GM12872 (cell line): ENCODE measurements around the gene MTTP.

Experiments used
- CTCF ChIP-seq: IDR thresholded peaks from 3 replicates; pipeline ENCODE4 v1.5.1; 2011; ENCODE audit warnings: low read depth, mild to moderate bottlenecking, low read length, moderate library complexity; ENCODE audit not compliant: insufficient read depth

MTTP gene

GRCh38 chr4:99615170-99615820, 40.7 kb downstream of the MTTP start:
- TF ChIP-seq CTCF = no peak

GRCh38 chr4:99617374-99617773, 42.8 kb downstream of the MTTP start:
- no peak for TF ChIP-seq CTCF

- no peak for TF ChIP-seq CTCF
These were observed 47.7 kb downstream of the MTTP start for GRCh38 chr4:99622341-99622740.

- TF ChIP-seq CTCF = no peak
These were observed 49.6 kb downstream of the MTTP start for GRCh38 chr4:99624141-99624719.

GRCh38 chr4:99625369-99625768, 50.7 kb downstream of the MTTP start:
- no peak for TF ChIP-seq CTCF

GRCh38 chr4:99628040-99628439, 53.4 kb downstream of the MTTP start:
- TF ChIP-seq CTCF = no peak

- no peak for TF ChIP-seq CTCF
These were observed 55.4 kb downstream of the MTTP start for GRCh38 chr4:99629962-99630554.
